GM18520 (cell line): ENCODE measurements around the gene CLMN.

Experiments used
- ATAC-seq: cut with Tn5 transposase; IDR thresholded peaks from one replicate; pipeline ENCODE4 v1.9.1; 2021; ENCODE audit not compliant: unreplicated experiment

Gene CLMN

DNA sequence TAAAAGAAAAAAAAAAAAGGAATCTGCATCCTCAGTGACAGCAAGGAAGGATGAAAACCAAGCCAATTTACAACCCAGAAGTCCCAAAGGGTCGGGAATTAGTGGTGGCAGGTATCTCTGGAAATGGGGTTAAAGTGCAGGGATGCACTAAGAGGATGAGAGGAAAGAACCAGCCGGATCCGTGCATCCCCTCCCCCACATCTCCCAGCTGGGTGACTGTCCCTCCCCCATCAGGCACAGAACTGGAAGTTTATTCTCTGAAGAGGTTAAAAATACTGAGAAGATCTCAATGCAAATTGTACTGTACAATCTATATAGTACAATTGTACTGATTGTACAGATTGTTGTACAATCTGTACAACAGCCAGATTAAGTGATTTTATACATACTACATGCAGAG lies 15.4 kb downstream of the CLMN start:
- ATAC-seq = no peak

DNA sequence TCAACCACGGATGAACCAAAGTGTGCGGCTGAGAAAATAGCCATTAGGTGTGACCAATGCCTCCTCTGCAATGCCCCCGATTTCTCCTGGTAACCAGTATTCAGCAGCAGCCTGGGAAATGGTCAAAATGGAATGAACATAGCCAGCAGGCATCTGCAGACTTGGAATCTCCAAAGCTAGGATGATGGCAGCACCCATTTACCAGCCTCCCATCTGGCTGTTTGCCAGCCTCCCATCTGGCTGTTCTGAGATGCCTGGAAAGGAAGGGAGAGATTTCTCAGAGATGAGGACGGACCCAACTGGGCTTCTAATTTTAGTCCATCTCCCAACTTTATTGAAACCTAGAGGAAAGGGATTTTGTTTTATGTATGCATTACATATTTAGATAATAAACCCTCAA lies 16.2 kb downstream of the CLMN start:
- no peak for ATAC-seq

DNA sequence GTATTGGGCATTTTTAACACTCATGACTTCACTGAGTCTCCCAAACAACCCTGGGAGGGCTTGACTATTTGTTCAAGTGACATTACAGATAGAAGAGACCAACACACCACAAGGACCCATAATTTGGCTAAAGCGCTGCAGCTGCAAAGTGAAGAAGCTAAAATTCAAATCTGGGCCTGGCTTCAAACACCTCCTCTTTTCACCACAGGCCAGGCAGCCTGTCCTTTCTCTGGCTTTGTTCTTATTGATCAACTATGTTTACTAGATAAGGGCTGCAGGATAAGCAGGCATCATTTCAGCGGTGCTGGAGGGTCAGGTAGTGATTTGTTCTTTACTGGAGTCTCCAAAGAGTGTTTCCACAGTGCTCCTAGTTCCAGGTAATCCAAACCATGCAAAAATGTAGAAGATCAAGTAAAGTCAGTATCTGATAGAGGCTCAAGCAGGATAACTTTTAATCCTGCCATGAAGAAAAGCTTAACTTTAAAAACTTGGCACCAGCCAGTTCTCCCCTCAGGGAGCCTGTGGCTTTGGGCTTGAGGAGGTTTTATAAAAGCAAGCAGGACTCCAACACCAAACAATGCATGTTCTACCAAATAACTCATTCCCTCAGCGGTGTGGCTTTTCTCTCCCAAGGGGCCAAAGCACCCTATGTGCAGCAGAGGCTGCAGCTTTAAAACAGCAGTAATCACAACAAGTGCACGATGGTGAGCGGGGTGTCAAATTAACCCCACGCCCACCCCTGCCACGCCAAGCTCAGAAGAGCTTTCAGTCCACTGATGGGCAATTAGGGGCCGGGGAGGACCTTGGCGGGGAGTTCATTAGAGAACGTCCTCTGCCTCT lies 16.8 kb downstream of the CLMN start:
- no peak for ATAC-seq

DNA sequence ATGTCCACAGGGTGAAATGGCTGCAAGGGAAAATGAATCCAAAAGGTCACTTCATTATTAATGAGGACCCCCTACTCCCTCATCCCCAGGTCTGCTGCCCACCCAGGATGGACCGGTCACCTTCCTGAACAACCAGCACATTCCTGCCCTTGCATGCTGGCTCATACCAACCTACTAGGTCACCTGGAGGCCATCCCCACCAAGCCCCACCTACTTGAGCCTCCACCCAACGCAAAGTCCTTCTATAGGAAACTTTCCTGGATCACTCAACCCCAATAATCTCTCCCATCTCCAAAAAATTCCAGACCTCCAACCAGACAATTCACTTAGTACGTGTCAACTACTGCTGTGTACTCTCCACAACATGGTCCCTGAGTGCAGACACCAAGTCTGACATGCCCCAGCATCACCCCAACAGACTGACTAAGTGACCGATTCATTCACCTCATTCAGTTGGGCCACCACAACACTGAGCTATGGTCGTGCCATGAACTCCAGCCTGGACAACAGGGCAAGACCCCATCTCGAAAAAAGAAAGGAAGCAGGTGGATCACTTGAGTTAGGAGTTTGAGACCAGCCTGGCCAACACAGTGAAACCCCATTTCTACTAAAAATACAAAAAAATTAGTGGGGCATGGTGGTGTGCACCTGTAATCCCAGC lies 18.1 kb downstream of the CLMN start:
- no peak for ATAC-seq

DNA sequence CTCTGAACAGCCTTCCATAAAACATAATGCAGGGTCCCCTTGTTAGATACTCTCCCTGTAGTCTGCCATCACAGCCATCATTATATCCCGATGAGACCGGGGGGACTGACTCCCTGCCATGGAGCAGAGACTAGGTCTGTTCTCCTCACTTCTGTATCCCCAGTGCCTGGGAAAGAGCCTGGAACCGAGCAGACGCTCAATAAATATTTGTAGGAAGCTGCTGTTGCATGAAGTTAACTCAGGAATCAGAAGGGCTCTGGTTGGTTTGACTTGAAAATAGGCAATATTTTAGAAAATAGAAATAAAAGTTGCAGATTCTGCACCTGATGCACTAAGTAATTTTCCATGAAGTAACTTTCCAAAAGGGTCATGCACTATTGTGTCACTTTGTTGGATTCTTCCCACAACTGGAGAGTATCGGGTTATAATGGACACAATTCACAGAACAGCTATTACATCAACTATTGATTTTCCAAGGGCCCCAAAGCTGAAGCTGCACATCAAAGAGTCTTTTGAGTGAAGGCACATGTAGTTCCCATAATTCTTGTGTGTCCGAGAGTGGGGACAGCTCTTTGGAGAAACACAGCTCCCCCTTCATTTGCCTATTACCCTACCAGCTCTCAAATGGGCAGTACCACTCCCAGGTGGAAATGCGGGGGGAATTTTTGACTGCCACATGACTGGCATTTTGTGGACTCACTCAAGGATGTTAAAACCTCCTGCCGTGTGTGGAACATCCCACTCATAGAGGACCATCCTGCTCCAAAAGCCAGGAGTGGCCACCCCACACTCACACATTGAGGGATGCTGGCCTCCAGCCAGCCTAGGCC lies 18.8 kb downstream of the CLMN start:
- ATAC-seq = no peak

DNA sequence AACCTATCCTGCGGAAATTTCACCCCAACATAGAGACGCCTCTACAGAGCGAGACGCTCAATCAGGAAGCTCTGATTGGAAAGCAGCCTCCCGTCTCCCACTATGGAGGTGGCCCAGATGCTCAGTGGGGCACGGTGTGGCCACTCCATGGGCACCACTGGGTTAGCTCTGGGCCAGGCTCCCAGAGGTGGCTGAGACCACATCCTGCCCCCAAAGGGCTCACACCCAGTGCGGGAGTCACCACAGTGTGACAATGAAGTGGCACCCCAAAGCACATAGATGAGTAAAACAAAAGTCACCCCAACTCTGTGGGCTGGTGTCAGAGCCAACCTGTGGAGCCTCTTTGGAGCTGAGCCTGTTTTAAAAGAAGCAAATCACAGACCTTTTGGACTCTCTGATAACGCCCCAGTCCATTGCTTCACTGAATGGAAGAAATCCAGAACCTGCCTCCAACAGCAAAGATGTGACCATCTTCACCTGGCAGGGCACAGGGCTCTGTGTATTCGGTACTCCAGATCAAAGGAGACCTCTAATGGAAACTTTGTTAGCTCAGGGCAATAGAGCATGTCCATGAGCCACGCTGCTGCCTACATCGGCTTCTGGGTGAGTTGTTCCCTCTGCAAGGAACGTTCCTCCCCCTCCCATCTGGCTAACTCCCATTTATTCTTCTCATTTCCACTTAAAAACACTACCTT lies 19.6 kb downstream of the CLMN start:
- ATAC-seq = no peak

DNA sequence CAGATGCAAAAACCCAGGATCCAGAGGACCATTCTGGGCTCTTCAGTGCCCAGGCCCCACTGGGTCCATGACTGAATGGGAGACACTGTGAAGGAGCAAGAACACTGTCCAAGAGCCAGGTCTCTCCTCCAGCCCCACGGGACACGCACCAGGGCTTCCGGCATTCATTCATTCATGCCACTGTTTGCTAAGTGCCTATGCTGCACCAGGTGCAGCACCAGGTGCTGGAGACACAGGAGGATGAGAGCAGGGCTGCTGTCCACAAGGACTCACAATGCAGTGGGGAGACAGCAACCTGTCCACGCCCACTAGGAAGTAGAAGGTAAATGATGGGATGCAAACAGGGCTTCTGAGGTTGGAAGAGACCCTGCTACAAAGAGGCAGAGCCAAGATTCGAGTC lies 20.4 kb downstream of the CLMN start:
- ATAC-seq = no peak

DNA sequence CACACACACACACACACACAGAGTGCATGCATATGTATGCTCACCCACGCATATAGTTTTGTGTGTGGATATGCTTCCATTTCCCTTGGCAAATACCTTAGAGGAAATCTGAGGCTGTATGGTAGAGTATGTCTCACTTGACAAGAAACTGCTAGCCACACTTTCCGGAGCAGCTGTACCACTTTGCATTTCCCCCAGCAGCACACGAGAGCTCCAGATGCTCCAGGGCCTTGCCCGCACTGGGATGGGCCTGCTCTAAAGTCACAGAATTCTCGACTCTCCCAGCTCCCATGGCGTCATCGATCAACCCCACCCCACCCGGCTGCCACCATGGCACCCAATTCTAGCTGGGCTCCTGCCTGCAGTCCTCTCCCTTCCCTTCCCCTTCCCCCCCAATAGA lies 21.9 kb downstream of the CLMN start:
- no peak for ATAC-seq

DNA sequence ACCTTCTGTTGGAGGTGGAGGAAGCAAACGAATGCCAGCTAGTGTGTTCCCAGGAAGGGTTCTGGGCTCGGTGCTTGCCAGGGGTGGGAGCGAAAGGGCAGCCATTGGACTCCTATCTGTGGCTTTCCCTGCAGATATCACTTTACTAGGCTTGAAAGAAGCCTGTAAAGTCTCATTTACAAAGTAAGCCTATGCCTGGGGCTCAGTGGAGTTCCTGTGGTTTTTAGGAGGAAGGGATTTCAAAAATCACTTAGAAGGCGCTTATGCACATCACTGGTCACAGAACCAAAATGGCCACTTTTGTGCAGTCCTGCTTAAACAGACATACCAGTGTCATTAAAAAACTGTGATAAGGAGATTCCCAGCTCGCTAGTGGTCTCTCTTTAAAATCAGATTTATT lies 22.7 kb downstream of the CLMN start:
- ATAC-seq = no peak

DNA sequence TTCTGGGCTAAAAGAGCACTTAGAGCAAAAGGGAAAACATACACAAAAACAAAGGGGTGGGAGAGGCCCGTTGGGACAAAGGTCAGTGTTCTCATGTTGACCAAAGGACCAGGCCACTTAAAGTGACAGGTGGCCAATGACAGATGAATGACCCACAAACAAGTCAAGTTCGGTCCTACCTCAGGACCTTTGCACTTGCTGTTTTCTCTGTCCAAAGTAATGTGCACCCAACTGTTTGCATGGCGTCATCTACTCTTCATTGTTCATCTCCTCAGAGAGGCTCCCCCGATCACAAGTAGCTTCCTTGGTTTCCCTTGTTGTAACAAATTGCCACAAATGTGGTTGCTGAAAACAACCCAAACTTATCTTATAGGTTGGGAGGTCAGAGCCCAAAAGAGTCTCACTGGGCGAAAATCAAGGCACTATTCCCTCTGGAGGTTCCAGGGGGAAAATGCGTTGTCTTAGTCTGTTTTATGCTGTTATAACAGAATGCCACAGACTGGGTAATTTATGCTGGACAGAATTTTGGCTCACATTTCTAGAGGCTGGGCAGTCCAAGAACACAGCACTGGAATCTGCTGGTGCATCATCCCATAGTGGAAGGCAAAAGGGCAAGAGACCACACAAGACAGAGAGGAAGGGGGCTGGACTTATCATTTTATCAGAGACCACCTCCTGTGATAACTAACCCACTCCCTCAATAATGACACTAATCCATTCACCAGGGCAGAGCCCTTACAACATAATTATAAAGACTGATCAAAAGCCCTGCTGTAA lies 23.9 kb downstream of the CLMN start:
- no peak for ATAC-seq

DNA sequence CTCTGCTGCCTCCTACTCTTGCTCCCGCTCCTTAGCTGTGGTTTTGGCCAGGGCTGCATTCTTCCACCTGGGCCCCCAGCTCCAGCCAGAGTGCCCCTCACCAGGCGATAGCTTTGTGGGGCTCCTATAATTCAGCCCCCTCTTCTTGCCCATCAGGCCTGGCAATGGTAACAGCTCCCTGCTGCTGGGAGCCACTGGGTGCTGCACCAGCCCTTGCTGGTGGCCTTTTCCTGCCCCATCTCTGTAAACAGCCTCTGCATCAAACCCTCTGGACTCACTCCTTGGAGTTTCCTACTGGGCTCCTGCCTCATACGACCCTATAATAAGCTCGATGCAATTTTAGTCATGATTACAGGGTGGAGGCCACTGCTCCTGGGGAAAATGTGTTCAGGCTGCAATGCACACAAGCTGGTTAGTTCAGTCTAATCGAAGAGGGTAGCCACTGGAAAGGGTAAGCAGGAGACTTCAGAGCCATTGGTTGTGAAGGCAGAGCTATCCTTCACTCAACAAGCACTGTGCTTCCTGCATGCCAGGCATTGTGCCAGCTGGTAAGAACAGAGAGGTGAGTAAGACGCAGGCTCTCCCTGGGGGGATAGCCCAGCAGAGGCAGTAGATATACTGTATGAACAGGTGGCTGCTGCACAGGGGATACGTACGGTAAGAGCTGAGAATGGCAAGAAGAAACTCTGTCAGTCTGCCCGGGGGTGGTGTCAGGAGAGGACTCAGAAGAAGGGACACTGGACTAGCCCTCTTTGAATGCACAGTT lies 24.7 kb downstream of the CLMN start:
- no peak for ATAC-seq

DNA sequence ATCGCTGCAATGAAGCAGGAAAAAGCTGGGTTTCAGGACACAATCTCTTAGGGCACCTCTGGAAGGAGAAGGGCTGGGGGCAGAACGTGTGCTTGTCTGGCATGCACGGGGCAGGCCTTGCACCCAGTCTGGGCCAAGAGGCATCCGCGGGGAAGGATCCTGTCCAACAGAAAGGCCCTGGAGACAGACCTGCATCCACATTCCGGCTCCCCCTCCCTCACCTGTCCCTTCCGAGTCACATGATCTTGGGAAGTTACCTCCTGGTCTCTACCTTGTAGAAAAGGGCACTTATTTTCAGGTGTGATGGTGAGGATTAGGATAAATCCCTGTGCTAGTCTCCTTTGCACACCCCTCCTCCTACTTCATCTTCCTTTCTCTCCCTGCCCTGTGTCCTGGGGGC lies 25.4 kb downstream of the CLMN start:
- no peak for ATAC-seq

DNA sequence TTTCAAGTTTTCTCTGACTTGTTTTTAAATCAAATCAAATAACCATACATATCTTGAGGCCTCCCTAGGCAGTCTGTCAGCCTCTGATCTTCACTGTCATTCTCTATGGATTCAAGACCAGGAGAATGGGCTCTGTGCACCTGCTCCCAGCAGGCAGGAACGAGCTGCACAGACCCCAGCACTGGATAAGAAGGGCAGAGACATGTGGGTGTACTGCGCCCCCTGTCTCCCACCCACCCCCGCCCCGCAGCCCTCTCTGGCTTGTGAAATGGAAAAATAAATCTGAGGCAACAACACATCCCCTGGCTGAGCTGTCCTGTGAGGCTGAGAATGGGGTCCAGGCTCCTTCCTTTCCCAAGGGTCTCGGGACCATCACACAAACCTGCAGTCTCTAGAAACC lies 26.3 kb downstream of the CLMN start:
- no peak for ATAC-seq

DNA sequence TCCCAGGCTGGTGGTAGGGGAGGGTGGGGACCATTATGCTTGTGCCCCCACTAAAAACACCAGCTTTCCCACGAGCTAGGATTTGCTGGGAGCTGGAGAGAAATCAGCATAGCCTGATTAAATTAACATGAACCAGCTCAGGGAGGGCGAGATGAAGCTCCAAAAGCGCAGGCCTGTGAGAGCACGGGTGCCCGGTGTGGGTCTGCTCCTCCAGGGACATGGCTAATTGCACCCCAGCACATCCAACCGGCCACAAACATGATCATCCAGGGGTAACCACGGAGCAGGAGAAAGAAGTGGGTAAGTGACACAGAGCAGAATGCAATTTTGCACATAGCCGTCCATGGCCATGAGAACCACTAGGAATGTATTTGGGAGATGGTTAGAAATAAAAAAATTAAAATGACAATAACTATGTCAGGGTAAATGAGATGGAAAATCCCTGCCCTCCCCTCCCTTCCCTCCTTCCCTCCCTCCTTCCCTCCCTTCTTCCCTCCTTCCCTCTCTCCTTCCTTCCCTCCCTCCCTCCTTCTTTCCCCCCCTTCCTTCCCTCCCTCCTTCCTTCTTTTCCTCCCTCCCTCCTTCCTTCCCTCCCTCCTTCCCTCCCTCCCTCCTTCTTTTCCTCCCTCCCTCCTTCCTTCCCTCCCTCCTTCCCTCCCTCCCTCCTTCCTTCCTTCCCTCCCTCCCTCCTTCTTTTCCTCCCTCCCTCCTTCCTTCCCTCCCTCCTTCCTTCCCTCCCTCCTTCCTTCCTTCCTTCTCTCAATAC lies 26.9 kb downstream of the CLMN start:
- no peak for ATAC-seq

DNA sequence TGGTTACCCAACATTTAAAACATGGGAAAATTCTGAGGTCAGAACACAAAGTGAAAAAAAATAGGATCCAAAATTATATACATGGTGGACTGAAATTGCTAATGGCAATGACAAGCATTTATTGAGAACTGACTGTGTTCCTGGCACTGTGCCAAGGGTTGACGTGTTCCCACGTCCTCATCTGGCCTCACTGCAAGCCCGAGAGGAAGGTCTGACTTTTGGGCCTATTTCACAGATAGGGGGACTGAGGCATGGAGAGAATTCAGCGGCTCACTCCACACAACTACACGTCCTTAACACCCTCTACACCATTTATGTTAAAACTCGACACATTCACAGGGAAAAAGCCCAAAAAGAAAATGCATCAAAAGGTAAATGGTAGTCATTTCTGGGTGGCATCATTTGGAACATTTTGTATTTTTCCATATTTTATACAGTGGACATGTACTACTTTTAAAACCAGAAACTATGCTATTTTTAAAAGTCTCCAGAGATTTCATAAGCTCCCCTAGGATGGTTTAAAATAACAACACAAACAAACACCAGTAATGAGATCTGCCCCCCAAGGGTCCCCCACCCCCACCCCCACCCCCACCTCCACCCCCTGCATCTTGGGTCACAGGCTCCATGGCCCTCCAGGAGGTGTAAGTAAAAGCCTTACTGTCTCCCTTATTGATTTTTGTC lies 27.7 kb downstream of the CLMN start:
- ATAC-seq = no peak

DNA sequence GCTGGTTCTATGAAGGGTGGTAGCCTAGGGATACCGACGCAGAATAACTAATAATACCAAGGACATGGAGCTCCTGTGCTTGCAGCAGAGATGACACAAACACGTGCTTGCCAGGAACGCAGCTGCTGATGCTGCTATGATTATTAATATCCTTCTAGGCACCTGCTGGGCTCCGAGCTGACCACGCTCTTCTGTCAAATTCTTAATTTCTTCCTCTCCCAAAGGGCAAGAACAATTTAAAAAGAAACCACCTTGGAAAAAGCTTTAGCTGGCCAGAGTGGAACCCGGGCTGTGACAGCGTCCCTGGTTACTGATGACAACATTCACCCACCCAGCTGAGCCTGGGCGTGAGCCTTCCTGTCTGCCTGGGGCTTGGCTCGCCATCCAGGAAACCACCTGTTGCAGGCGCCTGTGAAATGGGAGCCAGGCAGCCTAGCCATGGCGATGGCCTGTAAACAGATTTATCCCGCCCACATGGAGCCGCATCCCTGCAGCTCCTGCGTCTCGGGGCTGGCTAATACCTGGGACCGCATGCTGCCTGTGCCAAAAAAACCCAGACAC lies 28.8 kb downstream of the CLMN start:
- no peak for ATAC-seq

DNA sequence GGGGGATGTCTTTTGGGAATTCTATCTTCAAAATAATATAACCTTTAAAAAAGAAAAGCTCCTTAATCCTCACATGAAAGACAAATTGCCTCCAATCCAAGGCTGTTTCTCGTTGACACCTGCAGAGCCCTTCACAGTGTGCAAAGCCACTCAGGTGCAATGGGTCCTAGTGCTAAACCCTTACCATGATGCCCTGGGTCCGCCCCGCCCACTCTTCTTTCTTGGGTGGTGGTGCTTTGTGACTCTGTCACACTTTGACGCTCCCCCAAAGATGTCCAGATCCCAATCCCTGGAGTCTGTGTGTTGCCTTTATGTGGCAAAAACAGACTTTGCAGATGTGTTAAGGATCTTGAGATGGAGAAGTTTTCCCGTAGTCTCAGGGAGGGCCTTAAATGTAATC lies 29.7 kb downstream of the CLMN start:
- ATAC-seq = no peak
